ENCODE data around the gene GATAD2B. TPM values are rescaled to one million over a fixed set of nuclear protein-coding genes. Genes with fewer than 3 reads are reported as not detected.

GATAD2B gene
- total RNA-seq, 1 experiment from 2014 or later, result 5.0 TPM

Other genes with a start within 250 kb of the GATAD2B start
- gene NPR1, start 244.3 kb downstream of the GATAD2B start, total RNA-seq (2014; rRNA removed; shearing (Covaris generic)), result 0.12 TPM in 1 of 2 replicates, not detected in the other
- 20.7 and 21.1 TPM in 2 replicates for gene INTS3, start 194.9 kb downstream of the GATAD2B start, total RNA-seq (2014; rRNA removed; shearing (Covaris generic))
- 1.4 and 5.4 TPM in 2 replicates for gene SLC27A3, start 147.6 kb downstream of the GATAD2B start, total RNA-seq (2014; rRNA removed; shearing (Covaris generic))
- gene DENND4B, start 23.7 kb upstream of the GATAD2B start, total RNA-seq (2014; rRNA removed; shearing (Covaris generic)), result 7.8 and 9.3 TPM in 2 replicates
- gene CRTC2, start 35.6 kb upstream of the GATAD2B start, total RNA-seq (2014; rRNA removed; shearing (Covaris generic)), result 3.6 and 7.2 TPM in 2 replicates
- 251 and 259 TPM in 2 replicates for gene SLC39A1, start 40.6 kb upstream of the GATAD2B start, total RNA-seq (2014; rRNA removed; shearing (Covaris generic))
- 12.0 and 13.4 TPM in 2 replicates for gene CREB3L4, start 44.9 kb upstream of the GATAD2B start, total RNA-seq (2014; rRNA removed; shearing (Covaris generic))
- 196 TPM in 2 replicates for gene JTB, start 54.7 kb upstream of the GATAD2B start, total RNA-seq (2014; rRNA removed; shearing (Covaris generic))
- 18.5 and 23.4 TPM in 2 replicates for gene RAB13, start 63.4 kb upstream of the GATAD2B start, total RNA-seq (2014; rRNA removed; shearing (Covaris generic))
- gene RPS27, start 67.8 kb upstream of the GATAD2B start, total RNA-seq (2014; rRNA removed; shearing (Covaris generic)), result 2,657 and 4,065 TPM in 2 replicates
- gene NUP210L, start 232.1 kb upstream of the GATAD2B start, total RNA-seq (2014; rRNA removed; shearing (Covaris generic)), result not detected in 2 replicates

Measured in G401 (cell line).